GM19455 (cell line): ENCODE results near the gene CCL19.

Experiments used
- ATAC-seq: cut with Tn5 transposase; IDR thresholded peaks from one replicate; pipeline ENCODE4 v1.9.1; 2021; ENCODE audit not compliant: unreplicated experiment

CCL19 gene

DNA sequence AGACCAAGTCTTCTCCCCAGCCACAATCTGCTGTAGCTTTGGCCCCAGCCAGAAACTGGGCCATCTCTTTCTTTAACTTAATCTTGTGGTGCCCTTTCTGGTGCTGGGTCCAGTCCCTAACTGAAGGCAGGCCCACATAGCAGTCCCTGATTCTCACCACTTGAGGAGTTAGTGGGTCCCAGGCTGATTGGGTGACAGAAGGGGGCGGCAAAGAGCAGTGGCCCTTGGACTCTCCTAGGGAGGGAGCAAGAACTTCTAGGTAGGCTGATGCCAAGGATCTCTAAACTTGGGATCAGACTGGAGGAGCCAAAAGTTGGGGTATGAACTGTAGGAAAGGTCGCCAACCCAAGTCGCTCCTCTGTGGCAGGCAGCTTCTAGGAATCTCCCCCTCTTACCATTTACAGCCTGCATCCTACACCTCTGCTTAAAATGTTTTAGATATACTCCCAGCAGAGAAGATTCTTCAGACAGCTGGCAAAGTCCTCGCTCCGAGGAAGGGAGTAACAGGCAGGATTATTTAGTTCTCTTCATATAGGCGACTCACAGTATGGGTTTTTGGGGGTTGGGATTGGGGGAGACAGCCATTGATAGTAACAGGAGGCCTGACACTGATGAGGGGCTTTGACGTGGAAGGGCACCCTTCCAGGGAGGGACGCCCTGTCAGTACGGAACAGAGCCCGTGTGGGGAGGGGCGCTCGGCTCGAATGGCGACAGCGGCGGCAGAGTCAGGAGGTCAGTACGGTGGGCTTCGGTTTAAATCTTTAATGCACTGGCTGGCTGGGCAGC is 26.6 kb downstream of the CCL19 start:
- peak; percentile 38 for ATAC-seq

DNA sequence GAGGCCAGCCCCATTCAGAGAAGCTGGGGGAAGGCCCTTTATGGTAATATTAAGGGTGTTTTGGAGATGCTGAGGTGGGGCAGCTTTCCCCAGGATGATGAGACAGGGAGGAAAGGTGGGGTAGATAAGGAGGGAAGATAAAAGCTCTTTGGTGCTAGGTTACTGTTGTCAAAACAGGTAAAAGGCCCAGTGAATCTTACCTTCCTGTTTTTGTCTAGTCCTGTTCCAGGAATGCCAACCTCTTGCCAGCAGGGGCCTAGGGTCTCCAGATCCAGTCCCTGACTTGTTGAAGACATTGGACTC is 27.8 kb downstream of the CCL19 start:
- ATAC-seq = no peak

DNA sequence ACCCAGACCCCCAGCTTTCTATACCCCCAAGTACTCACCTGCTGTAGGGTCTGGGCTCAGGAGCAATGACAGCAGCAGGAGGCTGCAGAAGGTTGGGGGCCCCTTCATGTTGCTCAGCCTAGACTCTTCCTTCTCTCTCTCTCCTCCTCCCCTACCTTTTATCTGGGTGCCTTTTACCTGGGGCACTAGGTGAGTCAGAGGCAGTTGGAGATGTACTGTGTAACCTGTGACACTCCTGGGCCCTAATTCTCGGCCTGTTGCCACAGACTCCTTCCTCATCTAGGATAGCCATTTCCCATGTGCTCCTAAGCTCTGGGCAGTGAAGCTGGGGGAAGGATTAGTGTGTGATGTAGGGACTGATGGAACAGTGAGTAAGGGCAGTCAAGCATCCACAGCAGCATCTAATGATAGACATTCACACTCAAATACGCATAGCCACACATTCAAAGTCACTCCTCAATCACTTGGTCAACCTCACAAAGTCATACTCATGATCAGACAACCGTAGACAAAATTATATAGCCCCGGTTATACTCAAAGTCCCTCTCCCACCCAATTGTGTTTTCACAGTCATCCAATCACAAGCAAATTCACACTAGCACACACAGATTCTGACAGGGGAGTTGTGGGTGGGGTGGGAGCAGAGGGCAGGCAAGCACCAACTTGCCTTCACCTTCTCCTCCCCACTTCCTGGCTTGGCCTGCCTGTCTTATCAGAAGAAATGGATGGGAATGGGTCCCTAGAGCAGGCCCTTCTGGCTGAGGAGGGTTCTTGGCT is 28.4 kb downstream of the CCL19 start, which contains the start of gene CCL27:
Gene CCL27, minus strand, starts transcription at position 132 of the 777 bp plus-strand sequence. Its CDS starts 24 bp downstream, at position 108.
- no peak for ATAC-seq

DNA sequence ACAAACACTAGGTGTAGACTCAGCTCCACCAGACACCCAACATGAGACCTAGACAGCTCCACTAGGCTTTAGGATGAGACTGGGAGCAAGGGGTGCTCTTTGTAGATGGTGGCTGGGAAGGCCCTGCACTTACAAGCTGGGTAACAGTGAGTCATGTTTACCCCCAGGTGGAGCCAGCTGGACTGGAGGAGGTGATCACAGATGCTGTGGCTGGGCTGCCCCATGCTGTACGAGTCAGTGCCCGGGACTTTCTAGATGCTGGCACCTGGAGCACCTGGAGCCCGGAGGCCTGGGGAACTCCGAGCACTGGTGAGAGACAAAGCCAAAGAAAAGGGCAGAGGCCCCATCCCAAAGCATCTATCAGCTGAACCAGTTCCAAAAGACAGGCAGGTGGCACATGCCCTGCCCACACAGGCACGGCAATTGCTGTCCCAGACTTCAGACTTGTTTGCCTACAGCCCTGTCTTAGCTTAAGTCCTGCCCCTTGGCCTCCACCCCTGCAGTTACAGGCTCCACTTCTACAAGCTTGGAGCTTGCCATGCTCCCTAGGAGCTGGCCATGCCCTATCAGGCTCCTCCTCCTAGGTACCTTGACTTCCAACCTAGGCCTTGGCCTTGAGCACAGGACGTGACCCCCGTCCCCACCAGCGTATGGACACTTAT is 31.4 kb downstream of the CCL19 start:
- ATAC-seq = no peak

DNA sequence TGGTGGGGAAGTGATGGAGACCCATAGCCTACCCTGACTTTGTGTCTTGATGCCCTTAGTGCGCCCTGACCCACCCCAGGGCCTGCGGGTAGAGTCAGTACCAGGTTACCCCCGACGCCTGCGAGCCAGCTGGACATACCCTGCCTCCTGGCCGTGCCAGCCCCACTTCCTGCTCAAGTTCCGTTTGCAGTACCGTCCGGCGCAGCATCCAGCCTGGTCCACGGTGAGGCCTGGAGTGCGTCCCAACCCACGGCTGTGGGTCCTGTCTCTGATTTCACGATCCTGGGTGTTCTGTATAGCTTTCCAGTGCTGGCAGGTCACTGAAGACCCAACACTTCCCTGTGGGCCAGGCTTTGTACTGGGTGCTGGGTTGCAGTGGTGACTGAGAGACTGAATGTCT is 32.6 kb downstream of the CCL19 start:
- no peak for ATAC-seq

DNA sequence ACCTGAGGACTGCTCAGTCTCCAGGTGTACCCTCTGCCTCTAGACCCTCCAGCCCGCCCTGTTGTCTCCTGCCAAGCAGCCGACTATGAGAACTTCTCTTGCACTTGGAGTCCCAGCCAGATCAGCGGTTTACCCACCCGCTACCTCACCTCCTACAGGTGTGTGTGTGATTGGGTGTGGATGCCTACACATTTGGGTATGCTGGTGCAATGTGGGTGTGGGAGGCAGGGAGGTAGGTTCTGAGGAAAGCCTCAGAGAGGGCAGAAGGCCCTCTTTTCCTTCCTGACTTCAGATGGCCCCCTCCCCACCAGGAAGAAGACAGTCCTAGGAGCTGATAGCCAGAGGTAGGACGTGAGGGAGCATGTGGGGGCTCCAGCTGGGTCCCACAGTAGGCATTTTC is 34.1 kb downstream of the CCL19 start:
- no peak for ATAC-seq

DNA sequence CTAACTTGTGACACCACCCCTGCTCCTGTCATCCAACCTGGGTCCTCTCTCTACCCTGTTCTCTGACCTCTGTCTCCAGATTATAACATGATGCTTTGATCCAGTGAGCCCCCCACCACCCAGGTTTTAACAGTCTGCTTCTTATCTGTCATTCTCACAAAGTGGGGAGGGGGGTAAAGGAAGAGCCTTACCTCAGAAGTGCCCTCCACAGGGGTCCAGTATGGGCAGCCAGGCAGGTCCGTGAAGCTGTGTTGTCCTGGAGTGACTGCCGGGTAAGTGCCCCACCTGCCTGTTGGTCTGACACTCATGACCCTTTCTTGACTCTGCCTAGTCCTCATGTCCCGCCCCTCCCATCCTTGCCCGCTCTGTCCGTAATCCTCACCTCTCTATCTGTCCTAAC is 35.7 kb downstream of the CCL19 start:
- no peak for ATAC-seq

DNA sequence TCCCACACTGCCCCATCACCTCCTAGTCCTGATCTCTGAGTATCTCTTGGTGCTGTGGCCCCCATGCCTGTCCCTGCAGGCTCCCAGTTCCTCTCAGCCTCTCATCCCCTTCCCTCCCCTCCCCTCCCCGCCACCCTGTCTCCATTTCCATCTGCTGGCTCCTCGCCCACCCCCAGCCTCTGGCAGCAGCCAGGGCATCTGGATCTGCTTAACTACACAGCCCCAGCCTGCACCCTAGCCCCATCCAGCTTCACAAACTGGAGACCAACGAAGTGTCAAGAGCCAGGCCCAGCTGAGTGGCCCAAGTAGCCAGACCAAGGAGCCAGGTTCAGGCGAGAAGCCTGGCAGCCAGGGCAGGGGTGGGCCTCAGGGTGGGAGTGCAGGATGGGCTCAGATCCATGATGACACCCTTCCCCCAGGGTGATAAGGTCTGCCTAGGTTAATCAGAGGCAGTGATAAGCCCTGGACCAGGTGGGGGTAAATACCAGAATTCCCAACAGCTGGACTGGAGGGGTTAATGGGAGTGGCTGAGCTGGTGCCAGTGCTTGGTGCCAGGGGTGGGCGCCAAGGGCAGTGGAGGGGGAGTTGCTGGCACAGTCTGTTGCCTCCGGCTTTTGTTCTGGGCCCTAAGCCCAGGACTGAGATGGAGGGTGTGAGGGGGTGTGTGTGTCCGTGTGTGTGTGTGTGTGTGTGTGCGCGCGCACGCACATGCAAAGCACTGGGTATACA is 36.6 kb downstream of the CCL19 start:
- no peak for ATAC-seq

DNA sequence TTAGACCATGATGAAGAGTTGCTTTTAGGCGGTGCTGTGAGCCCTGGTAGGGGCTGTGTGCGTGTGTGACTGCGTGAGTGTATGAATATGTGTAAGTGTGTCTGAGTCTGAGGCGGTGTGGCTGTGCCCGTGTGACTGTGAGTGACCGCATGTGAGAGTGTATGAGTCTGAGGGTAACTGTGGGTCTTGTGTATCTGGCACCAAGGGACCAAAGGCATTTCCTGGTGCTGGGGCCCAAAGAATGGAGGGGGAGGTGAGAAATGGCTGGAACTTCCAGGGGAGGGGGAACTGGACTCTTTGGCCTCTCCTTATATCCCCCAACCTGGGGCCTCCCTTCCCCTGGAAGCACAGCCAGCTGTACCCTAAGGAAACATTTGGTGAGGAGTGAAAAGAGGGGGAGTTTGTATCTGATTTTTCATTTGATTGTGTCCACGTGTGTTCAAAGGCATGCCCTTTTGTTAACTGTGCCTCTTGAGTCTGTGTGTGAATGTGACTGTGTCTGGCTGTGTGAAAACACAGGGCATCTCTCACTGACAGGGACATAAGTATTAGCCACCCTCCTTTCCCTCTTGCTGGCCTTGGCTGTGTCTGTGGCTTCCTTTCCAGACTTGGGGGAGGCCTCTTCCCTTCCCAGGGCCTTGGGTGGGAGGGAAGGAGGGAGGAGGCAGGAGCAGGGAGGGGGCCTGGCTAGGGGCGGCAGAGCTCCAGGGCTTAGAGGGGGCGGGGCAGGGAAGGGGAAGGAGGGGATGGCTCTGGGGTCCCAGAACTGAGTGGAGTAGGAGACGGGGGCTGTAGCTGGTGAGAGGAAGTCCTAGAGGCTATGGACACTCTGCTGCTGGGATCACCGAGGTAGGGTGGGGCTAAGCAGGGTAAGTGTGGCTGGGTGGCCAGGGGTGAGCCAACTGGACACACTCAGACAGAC is 37.7 kb downstream of the CCL19 start:
- ATAC-seq = no peak

DNA sequence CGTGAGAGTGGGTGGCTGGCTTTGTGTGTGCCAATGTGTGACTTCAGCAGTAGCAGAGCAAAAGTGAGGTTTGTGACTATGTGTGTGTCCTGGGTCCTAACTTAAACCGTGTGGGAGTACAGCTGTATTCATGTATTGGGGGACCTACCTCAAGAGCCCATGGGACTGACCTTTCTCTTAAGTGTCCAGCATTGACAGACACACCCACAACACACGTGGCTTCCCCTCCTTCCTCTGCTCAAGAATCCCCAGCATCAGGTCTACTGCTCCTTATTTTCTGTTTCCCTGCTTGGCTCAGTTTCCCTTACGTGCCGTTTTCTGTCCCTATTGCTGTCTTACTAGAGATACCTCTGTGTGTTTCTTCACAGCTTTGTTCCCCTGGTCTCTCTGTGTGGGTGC is 38.5 kb downstream of the CCL19 start:
- ATAC-seq = no peak

DNA sequence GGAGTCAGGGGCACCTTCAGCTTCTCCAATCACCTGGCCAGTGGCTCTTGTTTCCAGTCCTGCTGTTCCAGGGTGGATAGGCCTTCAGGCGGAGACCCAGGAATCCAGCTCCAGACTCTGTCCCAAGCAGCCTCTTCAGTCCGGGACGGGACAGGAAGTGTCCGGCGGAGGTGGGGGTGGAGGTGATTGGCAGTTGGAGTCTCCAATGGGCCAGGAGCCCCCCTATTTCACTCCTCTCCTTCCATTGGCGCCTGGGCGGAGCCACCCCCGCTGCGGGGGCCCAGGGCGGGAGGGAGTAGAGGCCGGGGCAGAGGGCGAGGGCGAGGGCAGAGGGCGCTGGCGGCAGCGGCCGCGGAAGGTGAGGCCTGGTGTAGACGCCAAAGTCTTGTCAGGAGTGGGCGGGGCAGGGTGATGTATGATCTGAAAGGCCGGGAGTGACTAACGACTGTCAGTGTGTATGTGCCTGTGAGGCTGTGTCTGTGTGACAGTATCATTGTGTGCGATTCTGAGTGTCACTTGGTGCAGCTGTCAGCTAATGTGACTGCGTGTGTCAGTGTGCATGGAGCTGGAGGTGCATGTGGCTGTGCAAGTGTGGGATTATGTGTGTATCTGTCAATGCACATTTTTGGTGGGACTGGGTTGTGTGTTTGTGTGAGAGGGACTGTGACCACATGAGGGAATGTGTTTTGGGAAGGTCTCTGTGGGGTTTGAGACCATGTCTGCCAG is 39.0 kb downstream of the CCL19 start, which contains the start of gene IL11RA:
Gene IL11RA, plus strand, starts transcription at position 310 of the 726 bp plus-strand sequence. CDS start 3,033 bp downstream, outside the sequence.
- no peak for ATAC-seq

DNA sequence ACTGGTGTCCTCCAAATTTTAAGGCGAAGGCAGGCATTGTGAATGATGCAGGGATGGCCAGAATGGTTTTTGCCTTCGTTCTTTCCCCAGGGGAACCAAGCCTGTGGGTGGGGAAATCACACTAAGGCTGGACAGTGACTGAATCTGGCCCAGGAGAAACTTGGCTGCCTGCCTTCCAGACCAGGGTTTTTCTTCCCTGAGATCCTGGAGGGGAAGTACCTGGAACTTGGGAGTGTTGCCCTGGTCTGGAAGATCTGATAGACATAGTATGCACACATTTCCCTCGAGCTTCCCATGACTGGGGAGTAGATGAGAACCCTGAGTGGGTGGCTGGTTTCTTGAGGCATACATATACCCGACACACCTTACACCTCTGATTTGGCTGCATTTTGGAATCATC is 39.8 kb downstream of the CCL19 start:
- no peak for ATAC-seq

DNA sequence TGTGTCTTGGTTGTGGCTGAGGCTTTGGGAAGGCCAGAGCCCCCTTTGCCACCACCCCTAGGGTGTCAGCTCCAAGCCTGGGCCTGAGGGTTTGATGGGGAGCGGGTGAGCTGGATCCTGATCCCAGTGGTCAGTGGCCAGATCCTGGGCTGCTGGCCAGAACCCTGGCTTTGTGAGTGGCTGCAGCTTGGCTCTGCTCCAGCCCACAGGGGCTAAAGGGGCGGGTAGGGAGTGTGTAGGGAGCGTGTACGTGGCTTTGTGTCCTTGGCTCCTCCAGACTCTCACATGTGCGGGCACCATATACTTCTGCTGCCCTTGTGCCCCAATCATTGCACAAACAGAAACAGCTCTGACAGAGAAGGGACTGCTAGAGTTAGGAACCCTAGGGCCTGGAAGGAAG is 40.3 kb downstream of the CCL19 start:
- no peak for ATAC-seq

DNA sequence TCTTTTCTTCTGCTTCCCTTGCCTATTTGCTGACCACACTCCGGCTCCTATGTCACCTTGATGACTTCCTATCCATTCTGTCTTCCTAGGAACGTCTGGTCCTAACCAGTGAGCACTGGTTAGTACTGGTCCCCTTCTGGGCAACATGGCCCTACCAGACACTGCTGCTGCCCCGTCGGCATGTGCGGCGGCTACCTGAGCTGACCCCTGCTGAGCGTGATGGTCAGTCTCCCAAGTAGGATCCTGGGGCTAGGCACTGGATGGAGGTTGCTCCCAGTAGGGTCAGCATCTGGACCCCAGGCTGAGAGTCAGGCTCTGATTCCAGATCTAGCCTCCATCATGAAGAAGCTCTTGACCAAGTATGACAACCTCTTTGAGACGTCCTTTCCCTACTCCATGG is 42.4 kb downstream of the CCL19 start:
- no peak for ATAC-seq

DNA sequence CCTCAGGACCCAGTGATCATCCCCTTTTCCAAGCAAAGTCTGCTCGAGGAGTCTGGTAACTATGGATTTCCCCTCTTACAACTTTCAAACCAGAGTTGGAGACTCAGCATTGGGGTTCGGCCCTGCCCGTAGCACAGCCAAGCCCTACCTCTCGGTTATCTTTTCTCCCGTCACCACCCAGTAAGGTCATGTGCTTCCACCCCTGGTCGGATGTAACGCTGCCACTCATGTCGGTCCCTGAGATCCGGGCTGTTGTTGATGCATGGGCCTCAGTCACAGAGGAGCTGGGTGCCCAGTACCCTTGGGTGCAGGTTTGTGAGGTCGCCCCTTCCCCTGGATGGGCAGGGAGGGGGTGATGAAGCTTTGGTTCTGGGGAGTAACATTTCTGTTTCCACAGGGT is 43.4 kb downstream of the CCL19 start:
- no peak for ATAC-seq

DNA sequence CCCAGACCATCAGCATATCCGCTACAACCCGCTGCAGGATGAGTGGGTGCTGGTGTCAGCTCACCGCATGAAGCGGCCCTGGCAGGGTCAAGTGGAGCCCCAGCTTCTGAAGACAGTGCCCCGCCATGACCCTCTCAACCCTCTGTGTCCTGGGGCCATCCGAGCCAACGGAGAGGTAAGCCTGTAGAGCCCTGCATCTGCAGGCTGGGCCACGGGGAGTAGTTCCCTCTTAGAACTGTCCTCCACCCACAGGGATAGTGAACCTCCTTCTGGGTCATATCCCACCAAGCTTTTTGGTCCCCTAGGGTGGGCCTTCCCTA is 44.0 kb downstream of the CCL19 start:
- ATAC-seq = no peak

DNA sequence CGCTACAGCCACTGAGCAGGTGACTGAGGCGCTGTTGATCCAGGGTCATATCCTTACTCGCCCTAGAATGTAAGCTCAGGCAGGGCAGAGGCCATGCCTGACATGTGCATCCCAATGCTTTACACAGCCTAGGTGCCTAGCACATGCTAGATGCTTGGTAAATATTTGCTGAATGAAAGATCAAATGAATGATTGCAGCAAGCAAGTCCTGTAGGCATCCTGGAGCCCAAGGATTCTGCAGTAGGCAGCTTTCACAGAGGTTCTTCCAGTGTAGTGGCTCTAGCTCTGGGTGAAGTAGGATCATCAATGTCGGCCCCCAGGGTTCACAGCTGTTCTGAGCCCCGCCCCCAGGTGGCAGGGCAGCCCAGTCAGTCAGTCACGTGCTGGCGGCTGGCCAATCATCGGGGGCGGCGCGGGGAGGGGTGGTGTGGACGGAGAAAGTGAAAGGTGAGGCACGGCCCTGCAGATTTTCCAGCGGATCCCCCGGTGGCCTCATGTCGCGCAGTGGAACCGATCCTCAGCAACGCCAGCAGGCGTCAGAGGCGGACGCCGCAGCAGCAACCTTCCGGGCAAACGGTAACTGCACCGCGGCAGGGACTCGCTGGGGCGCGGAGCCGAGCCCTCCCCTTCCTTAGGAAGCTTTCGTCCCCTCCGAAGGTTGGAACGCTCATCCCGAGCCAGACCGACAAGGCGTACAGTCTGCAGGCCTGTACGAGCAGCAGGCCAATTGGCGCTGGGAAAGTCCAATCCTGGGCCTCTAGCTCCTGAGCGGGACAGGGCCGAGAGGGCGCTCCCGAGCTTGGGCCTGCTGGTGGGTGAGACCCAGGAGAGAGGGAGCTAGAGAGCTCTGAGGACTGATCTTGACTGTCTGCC is 44.6 kb downstream of the CCL19 start, which contains the start of gene GALT:
Gene GALT, plus strand, starts transcription at position 465 of the 873 bp plus-strand sequence. Its CDS starts 30 bp downstream, at position 495.
- peak; percentile 86 for ATAC-seq

DNA sequence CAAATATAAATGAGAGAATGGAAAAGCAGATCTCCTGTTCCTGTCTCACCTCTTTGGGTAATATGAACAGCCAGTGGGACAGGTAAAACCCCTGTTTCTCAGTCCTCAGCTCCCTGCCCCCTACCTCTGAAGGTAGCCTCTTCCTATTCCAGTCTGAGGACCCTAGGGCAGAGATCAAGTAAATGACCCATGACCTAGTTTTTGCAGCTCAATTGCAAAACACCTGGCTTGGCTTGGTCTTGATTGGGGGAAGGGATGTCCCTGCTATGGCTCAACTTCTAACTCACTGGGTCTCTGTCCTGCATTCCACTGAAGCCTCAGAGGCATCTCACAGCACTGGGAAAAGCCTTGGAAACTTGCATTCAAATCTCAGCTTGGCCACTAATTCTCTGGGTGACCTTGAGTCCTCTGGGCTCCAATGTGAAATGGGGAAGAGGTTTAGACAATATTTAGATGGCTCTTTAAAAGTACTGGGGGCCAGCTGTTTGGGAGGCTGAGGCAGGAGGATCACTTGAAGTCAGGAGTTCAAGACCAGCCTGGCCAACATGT is 46.2 kb downstream of the CCL19 start:
- ATAC-seq = no peak
